ENCODE measurements around the gene ZNF19. TPM values are rescaled to one million over a fixed set of nuclear protein-coding genes. Genes with fewer than 3 reads are reported as not detected.

ZNF19 gene
- total RNA-seq, 6 experiments from 2014 or later, result 2.5 to 3.7 (median 2.6) TPM

GRCh38 chr16:71441348-71442050, 47.6 kb downstream of the ZNF19 start:
- Histone ChIP-seq H3K27ac (no peak overlapping the region), H3K4me1 (no peaks in the 10 kb centered on the region), H3K9me3 (peaks cover 0 to 3% (median 1%) of the 10 kb centered on the region in 4 donors), H3K4me3 (no peak overlapping the region), H3K36me3 (no peaks in the 10 kb centered on the region), H3K27me3 (no peaks in the 10 kb centered on the region)
- intact Hi-C loops (cut with DNase I), result no loop called here
- WGBS (ENCODE audit: insufficient coverage, low coverage, low lambda C conversion rate, missing lambda C conversion rate), result 38% methylated on average over 11 of the region's 71 CpGs
- no peak for TF ChIP-seq POLR2A (IDR thresholded peaks at IDR 0.05)
- TF ChIP-seq CTCF (IDR thresholded peaks at IDR 0.05), result peak in 3 of 4 donors; percentile 13 to 37 (median 22)
- DNase-seq, result no peak
- peak in 1 of 4 donors; percentile 26 for ATAC-seq

- Histone ChIP-seq H3K4me1 (no peaks in the 10 kb centered on the region), H3K36me3 (no peaks in the 10 kb centered on the region), H3K27me3 (no peaks in the 10 kb centered on the region), H3K27ac (no peak overlapping the region), H3K9me3 (peaks cover 0 to 3% (median 0%) of the 10 kb centered on the region in 4 donors), H3K4me3 (no peak overlapping the region)
- ATAC-seq, result no peak
- intact Hi-C loops (cut with DNase I), result no loop called here
- WGBS (ENCODE audit: insufficient coverage, low coverage, low lambda C conversion rate, missing lambda C conversion rate), result 56% methylated on average over 15 of the region's 25 CpGs
- TF ChIP-seq POLR2A (IDR thresholded peaks at IDR 0.05) (no peak), CTCF (IDR thresholded peaks at IDR 0.05) (no peak)
- DNase-seq, result no peak
Measured at GRCh38 chr16:71440669-71441347, 48.3 kb downstream of the ZNF19 start.

GRCh38 chr16:71439523-71439922, 49.6 kb downstream of the ZNF19 start:
- WGBS (ENCODE audit: insufficient coverage, low coverage, low lambda C conversion rate, missing lambda C conversion rate), result 18% methylated on average over 3 of the region's 3 CpGs
- intact Hi-C loops (cut with DNase I), result no loop called here
- H3K27ac ChIP-seq, result no peak overlapping the region
- H3K4me1 ChIP-seq, result no peaks in the 10 kb centered on the region
- no peaks in the 10 kb centered on the region for H3K27me3 ChIP-seq
- ATAC-seq (no peak), DNase-seq (no peak)
- no peaks in the 10 kb centered on the region for H3K9me3 ChIP-seq
- no peak overlapping the region for H3K4me3 ChIP-seq
- no peaks in the 10 kb centered on the region for H3K36me3 ChIP-seq
- no peak for TF ChIP-seq CTCF (IDR thresholded peaks at IDR 0.05)
- no peak for TF ChIP-seq POLR2A (IDR thresholded peaks at IDR 0.05)

GRCh38 chr16:71436473-71436872, 52.7 kb downstream of the ZNF19 start:
- H3K27ac ChIP-seq, result no peak overlapping the region
- ATAC-seq, result no peak
- no peaks in the 10 kb centered on the region for H3K4me1 ChIP-seq
- H3K9me3 ChIP-seq, result no peaks in the 10 kb centered on the region
- intact Hi-C loops (cut with DNase I), result no loop called here
- no peaks in the 10 kb centered on the region for H3K27me3 ChIP-seq
- WGBS (ENCODE audit: insufficient coverage, low coverage, low lambda C conversion rate, missing lambda C conversion rate), result 60% methylated on average over 1 of the region's 7 CpGs
- H3K4me3 ChIP-seq, result no peak overlapping the region
- no peak for DNase-seq
- TF ChIP-seq CTCF (IDR thresholded peaks at IDR 0.05) (no peak), POLR2A (IDR thresholded peaks at IDR 0.05) (no peak)
- no peaks in the 10 kb centered on the region for H3K36me3 ChIP-seq

All from right lobe of liver (tissue), 6 donors.